Astrocyte (in vitro differentiated cells and primary cell): Measurements from ENCODE around the gene LDLRAD4.

ENCODE experiments used
- CTCF ChIP-seq: IDR thresholded peaks from 2 replicates; pipeline ENCODE4 v1.5.1; 2011; ENCODE audit warnings: low read depth, mild to moderate bottlenecking, inconsistent platforms, low read length, moderate library complexity; ENCODE audit not compliant: insufficient read depth
- EZH2 ChIP-seq: IDR thresholded peaks from 2 replicates; pipeline ENCODE4 v1.6.1; 2012; ENCODE audit warnings: mild to moderate bottlenecking, low read length, inconsistent platforms; ENCODE audit not compliant: insufficient read depth

- peak; percentile 60 for TF ChIP-seq CTCF
- TF ChIP-seq EZH2 = no peak
Measured at GRCh38 chr18:13558124-13558523, 339.6 kb downstream of the LDLRAD4 start.
